Measurements from ENCODE around the gene GCSAM.

The GCSAM gene, protein sequence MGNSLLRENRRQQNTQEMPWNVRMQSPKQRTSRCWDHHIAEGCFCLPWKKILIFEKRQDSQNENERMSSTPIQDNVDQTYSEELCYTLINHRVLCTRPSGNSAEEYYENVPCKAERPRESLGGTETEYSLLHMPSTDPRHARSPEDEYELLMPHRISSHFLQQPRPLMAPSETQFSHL

DNA sequence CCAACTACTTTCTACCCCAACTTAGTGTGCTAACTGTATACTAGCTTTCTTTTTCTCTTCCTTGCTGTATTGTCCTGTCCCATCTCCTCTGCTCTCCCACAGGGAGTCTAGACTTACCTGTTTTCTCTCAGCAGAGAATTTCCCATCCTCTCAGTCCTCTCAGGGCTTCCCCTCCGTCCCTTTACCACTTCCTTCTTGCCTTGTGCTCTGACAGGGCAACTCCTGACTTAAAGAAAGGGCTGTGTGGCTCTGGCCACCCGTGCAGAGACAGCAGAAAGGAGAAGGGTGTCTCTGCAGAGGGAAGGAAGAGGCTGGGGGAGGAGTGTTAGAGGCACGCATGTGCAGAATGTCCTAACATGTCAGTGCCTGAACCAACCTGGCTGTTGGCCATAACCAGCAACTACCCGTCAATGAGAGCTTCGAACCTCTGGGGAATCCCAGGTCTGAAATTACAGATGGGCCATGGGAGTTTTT, at the start of gene GCSAM:
Gene GCSAM, minus strand, starts transcription at position 274 of the 474 bp plus-strand sequence. Its CDS starts 128 bp downstream, at position 146.
- no peak for DNase-seq (ENCODE audit: low spot score)

GRCh38 chr3:112175646-112176045, 42.6 kb upstream of the GCSAM start:
- no peak for DNase-seq (ENCODE audit: low spot score)

- DNase-seq (ENCODE audit: low spot score): no peak
Observed at GRCh38 chr3:112175037-112175436, 42.0 kb upstream of the GCSAM start.

- no peak for DNase-seq (ENCODE audit: low spot score)
Observed at GRCh38 chr3:112171144-112171543, 38.1 kb upstream of the GCSAM start.

DNA sequence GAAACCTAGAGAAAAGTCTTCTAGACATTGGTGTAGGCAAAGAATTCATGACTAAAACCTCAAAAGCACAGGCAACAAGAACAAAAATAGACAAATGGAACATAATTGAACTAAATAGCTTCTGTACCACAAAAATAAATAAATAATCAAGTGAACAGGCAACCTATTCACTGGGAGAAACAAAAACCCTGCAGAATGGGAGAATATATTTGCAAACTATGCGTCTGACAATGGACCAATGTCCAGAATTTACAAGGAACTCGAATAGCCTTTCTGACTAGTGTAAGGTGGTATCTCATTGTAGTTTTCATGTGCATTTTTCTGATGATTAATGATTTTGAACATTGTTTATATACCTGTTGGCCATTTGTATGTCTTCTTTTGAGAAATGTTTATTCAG, 37.0 kb upstream of the GCSAM start:
- DNase-seq (ENCODE audit: low spot score): no peak

- DNase-seq (ENCODE audit: low spot score): no peak
Observed at GRCh38 chr3:112167758-112168157, 34.7 kb upstream of the GCSAM start.

- DNase-seq (ENCODE audit: low spot score): no peak
Observed at GRCh38 chr3:112149136-112149535, 16.1 kb upstream of the GCSAM start.

DNA sequence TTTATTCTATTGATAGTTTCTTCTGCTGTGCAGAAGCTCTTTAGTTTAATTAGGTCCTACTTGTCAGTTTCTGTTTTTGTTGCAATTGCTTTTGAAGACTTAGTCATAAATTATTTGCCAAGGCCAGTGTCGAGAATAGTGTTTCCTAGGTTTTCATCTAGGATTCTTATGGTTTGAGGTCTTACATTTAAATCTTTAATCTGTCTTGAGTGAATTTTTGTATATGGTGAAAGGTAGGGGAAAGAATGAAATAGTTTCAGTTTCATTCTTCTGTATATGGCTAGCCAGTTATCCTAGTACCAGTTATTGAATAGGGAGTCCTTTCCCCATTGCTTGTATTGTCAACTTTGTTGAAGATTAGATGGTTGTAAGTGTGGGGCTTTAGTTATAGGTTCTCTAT, 10.6 kb upstream of the GCSAM start:
- no peak for DNase-seq (ENCODE audit: low spot score)

- no peak for DNase-seq (ENCODE audit: low spot score)
Observed at GRCh38 chr3:112143251-112143650, 10.2 kb upstream of the GCSAM start.

DNA sequence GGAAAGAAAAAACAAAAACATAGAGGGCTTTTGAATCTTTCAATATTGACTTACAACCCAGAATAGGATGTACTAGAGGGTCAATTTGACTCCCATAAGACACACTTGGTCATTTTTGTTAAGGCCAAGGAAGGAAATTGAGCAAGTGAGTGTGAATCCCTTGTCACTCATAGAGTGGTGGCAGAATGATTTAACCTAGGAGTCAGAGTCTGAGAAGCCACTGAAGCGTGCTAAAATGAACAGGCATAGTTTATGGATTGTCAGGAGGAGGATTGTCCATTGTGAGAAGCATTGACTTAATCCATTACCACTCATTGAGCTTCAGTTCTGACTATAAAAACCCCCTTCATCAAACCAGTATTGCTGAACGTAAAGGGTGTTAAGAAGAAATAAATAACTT, 8.2 kb upstream of the GCSAM start:
- no peak for DNase-seq (ENCODE audit: low spot score)

DNA sequence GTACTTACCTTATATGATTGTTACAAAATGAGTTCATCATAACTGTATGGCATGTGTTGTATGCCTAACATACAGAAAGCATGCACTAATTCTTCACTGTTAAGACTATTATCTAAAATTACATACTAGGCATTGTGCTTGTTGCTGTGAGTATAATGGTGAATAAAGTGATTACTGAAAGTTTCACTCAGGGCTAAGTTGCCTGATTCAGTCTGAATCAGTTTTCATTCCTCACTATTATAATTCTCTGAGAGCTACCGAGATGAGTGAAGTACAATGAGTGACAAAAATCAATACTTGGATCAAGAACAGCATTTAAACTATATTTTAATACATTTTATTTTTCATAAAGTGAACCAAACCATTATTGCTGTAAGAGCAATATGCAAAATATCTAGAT, 7.5 kb upstream of the GCSAM start:
- DNase-seq (ENCODE audit: low spot score): no peak

DNA sequence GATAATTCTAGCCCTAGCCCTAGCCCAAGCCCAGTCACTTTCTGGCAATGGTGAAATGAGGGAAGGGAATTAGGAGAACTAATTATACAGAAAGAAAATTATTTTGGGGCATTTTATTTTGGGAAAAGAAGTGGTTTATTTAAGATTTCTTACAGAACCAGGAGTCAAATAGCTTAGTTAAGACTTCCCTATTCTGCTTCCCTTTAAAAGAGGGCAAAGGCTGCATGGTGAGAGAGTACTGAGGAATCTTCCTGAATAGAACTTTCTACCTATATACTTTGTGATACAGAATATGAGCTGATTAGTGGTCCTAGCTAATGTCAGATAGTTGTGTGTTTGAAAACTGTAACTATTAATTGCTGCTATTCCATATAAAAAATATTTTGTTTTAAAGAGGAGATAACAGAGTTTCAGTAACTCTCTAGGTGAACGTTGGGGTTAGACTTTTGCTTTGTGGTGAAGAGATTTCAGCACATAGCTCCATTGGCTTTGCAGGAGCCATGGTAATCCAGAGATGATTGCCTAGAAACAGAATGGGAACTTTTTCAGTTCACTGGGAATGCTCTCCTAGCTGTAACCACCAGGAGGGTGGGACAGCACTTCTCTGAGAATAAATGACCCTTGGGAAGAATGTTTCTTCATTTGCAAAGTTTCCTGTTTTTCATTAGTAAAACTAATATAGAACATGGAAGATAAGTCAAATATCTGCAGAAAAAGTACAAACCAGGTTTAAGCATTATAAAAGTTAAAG, 5.3 kb upstream of the GCSAM start:
- no peak for DNase-seq (ENCODE audit: low spot score)

GRCh38 chr3:112137781-112138180, 4.7 kb upstream of the GCSAM start:
- DNase-seq (ENCODE audit: low spot score): no peak

- DNase-seq (ENCODE audit: low spot score): peak; percentile 71
Observed at GRCh38 chr3:112136959-112137693, 4.1 kb upstream of the GCSAM start.

GRCh38 chr3:112136046-112136445, 3.0 kb upstream of the GCSAM start:
- no peak for DNase-seq (ENCODE audit: low spot score)

DNA sequence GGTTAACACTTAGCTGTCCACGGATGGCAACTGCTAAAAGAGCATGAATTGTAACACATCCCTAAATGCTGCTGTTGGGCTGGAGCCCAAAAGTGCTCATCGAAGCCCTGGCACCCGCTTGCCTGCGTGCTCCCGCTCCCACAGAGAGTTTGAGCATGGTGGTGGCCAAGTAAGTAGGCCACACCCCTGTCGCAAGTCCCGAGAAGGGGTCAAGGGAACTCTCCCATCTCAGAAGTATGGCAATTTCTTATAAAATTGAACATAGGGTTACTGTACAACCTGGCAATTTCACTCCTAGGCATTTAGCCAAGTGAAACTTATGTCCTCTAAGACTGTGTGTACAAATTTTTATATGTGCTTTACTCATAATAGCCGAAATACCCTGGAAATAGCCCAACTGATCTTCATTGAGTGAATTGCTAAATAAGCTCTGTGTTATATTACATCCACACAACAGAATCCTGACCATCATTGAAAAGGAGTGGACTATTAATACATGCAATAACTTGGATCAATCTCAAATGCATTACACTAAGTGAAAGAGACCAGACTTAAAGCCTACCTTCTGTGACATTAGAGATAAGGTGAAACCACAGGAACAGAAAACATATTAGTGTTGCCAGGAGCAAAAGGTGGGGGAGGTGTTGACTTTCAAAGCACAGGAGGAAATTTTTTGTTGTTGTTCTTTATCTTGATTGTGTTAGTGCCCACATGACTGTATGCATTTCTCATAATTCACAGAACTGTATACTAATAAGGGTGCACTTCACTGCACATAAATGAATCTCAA, 1.5 kb upstream of the GCSAM start:
- DNase-seq (ENCODE audit: low spot score): no peak

- no peak for DNase-seq (ENCODE audit: low spot score)
Observed at GRCh38 chr3:112133626-112134334, 732 bp upstream of the GCSAM start.

GRCh38 chr3:112132554-112132953, 494 bp downstream of the GCSAM start:
- no peak for DNase-seq (ENCODE audit: low spot score)

DNA sequence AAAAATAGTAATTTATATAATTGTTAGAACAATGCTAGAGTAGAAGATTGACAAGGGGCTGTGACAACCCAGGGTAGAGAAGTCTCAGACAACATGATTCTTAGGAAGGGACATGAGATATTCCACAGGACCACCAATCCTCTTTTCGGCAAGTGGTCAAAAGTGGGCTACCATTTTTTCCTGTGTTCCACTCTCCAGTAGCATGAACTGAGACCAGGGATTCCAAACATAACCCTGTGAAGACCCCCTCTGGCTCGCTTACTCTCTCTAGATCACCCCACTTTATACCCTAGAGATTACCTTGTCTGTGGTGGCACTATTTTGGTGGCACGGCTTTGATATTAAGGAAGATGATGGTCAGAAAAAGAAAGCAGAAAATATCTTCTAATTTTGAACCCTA, 960 bp downstream of the GCSAM start:
- DNase-seq (ENCODE audit: low spot score): no peak

DNA sequence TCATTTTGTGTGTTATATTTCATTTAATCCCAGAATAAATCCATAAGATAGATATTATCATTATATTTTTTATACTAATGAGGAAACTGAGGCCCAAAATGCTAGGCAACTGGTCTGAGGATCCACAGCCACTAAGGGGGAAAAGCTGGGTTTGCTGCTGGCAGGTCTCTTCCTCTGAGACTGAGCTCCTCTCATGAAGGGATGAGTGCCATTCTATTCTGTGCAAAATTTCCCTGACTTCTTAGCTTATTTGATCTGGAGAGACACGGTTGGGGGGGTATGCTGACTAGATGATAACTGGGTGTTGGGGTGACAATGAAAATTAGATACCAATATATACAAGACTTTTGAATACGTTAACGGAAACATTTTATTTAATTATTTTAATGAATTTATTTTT, 1.9 kb downstream of the GCSAM start:
- no peak for DNase-seq (ENCODE audit: low spot score)

GRCh38 chr3:112130638-112130993, 2.4 kb downstream of the GCSAM start:
- DNase-seq (ENCODE audit: low spot score): no peak

Data from ecto neural progenitor cell (in vitro differentiated cells).